SH-SY5Y (cell line): ENCODE results near the gene TP53TG3.
"Not testable (repeated sequence)": the region's sequence is repeated elsewhere in the genome, so short reads cannot be mapped to it uniquely, and the experiment has no call there.

Source experiments
- GATA2 ChIP-seq: IDR thresholded peaks from 2 replicates; pipeline ENCODE4 v1.6.1; 2011; ENCODE audit warnings: mild to moderate bottlenecking, low read depth, low read length
- GATA3 ChIP-seq: IDR thresholded peaks from 2 replicates; pipeline ENCODE4 v1.6.1; 2011; ENCODE audit warnings: low read depth, mild to moderate bottlenecking, low read length, moderate library complexity

TP53TG3 gene, protein sequence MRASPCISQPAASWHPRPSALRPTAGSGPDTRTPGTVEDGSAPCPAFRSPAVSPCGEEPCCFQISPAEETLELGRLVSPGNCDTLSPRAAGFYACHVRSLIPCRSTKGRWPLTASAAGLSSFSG

DNA sequence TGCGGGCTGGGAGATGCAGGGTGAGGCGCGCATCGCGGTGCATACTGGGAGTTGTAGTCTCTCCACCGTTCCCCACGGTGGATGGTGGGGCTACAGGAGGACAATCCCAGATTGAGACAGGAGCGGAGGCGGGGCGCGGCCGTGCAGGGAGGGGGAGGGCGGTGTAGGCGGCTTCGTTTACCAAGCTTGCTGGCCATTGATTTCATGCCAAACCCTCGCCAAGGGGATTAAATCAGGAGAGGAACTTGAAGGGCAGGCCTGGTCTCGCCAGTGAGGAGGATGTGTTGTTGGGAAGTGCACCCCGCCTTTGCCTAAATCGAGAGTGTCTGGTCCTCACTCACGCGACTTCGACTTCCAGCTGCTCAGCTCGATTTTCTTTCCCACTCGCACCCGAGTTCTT lies at the start of gene TP53TG3:
Gene TP53TG3, minus strand, starts transcription at position 101 of the 400 bp plus-strand sequence. Its CDS starts 68 bp downstream, at position 33.
- TF ChIP-seq GATA3, GATA2: not testable (repeated sequence)
